Measurements from ENCODE around the gene KCNIP1.

Gene KCNIP1

DNA sequence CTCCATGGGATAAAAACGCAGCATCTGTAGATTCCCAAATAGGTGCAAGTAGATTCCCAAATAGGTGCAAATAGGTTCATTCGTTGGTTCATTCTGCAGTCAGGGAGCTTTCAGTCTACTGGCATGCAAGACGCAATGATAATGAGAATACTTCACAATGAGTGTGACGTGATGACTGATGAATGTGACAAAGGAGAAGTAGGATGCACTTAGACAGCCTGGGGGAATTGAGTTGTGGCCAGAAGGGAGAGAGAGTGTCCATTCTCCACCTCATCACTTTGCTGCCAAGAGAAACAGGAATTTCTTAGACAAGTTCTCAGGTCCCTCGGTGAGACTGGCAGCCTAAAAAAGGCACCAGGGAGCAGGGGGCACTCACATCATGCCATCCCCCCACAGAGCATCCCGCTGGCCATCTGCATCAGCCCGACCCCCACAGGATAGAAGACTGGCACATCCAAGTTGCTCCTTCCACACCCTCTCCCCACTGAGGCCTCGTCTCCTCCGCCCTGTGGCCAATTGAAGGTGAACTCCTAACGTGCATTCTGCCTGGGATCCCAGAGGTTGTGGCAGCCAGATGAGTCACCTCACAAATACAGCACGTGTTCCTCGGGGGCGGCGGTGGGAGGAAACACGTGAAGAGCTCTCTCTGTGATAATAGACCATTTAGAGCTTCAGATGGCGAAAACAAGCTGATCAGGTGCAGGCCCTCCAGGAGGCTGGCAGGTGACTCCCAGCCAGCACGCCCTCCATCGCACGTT, 19.9 kb upstream of the KCNIP1 start:
- Histone ChIP-seq H2BK12ac (ENCODE audit: low read length) (no peak overlapping the region), H3K4me3 (ENCODE audit: low read length in 2 of 2) (no peak overlapping the region), H2AK5ac (ENCODE audit: low read depth, low read length) (peak overlapping the region; percentile 18), H3K4ac (ENCODE audit: low read length) (no peak overlapping the region), H3K27ac (replicated peaks; ENCODE audit: low read length) (no peak overlapping the region), H3K36me3 (replicated peaks in 1 of 2; ENCODE audit: control insufficient read depth in 2 of 2, insufficient read depth in 2 of 2, low read length in 2 of 2) (no peaks in the 10 kb centered on the region), H3K18ac (ENCODE audit: low read length) (peak overlapping the region; percentile 22), H2AFZ (ENCODE audit: low read length) (no peak overlapping the region), H4K8ac (ENCODE audit: low read depth, low read length) (no peak overlapping the region), H3K14ac (ENCODE audit: low read length) (no peak overlapping the region), H4K91ac (ENCODE audit: low read depth, low read length, poor library complexity) (no peak overlapping the region), H3K9me3 (replicated peaks in 1 of 2; ENCODE audit: control insufficient read depth in 2 of 2, insufficient read depth in 1 of 2, low read depth in 1 of 2, low read length in 2 of 2) (no peaks in the 10 kb centered on the region), H3K27me3 (ENCODE audit: control insufficient read depth in 3 of 3, insufficient read depth in 3 of 3, low read depth in 1 of 3, low read length in 3 of 3) (no peaks in the 10 kb centered on the region), H3K4me1 (ENCODE audit: control insufficient read depth in 2 of 2, insufficient read depth in 1 of 2, low read depth in 1 of 2, low read length in 2 of 2) (peaks cover 6 to 8% of the 10 kb centered on the region in 2 donors), H3K79me1 (ENCODE audit: low read depth, low read length) (no peaks in the 10 kb centered on the region), H3K23ac (ENCODE audit: low read depth, low read length, poor library complexity) (peak overlapping the region; percentile 45), H3K4me2 (ENCODE audit: insufficient read depth, low read length, poor library complexity, severe bottlenecking) (no peak overlapping the region), H2BK120ac (ENCODE audit: low read depth, low read length) (peak overlapping the region; percentile 16), H2BK15ac (ENCODE audit: low read length) (no peak overlapping the region), H3K9ac (ENCODE audit: low read depth, low read length, poor library complexity) (no peak overlapping the region), H2BK5ac (ENCODE audit: low read length) (no peak overlapping the region)
- no CpG with 5 or more reads among the region's 19 CpGs for WGBS, 2 donors (ENCODE audit: extremely low coverage in 2 of 2, insufficient read length in 2 of 2, insufficient replicate concordance in 1 of 2)
- DNase-seq (ENCODE audit: low spot score), result no peak

DNA sequence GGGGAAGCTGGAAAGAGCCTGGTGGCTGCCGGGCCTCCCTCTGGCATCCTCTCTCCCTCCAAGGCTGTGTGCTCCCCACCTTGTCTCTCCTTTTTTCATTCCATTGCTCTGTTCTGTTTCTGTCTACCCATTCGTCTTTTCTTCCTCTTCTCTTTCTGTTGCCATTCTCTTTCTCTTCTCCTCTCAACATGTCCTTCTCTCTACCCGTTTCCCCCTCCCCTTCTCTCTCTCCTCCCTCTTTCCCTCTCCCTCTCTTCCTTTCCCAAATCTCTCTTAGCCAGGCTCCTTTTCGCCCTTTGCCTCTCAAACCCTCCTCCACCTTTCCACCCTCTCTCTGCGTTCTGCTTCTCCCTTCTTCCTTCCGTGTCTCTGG, 19.4 kb upstream of the KCNIP1 start:
- no CpG with 5 or more reads among the region's 6 CpGs for WGBS, 2 donors (ENCODE audit: extremely low coverage in 2 of 2, insufficient read length in 2 of 2, insufficient replicate concordance in 1 of 2)
- Histone ChIP-seq H3K27ac (replicated peaks; ENCODE audit: low read length) (no peak overlapping the region), H2BK12ac (ENCODE audit: low read length) (no peak overlapping the region), H3K9me3 (replicated peaks in 1 of 2; ENCODE audit: control insufficient read depth in 2 of 2, insufficient read depth in 1 of 2, low read depth in 1 of 2, low read length in 2 of 2) (no peaks in the 10 kb centered on the region), H3K4me2 (ENCODE audit: insufficient read depth, low read length, poor library complexity, severe bottlenecking) (no peak overlapping the region), H3K36me3 (replicated peaks in 1 of 2; ENCODE audit: control insufficient read depth in 2 of 2, insufficient read depth in 2 of 2, low read length in 2 of 2) (no peaks in the 10 kb centered on the region), H3K27me3 (ENCODE audit: control insufficient read depth in 3 of 3, insufficient read depth in 3 of 3, low read depth in 1 of 3, low read length in 3 of 3) (no peaks in the 10 kb centered on the region), H2BK15ac (ENCODE audit: low read length) (no peak overlapping the region), H3K14ac (ENCODE audit: low read length) (no peak overlapping the region), H3K4me1 (ENCODE audit: control insufficient read depth in 2 of 2, insufficient read depth in 1 of 2, low read depth in 1 of 2, low read length in 2 of 2) (peaks cover 6 to 8% of the 10 kb centered on the region in 2 donors), H3K23ac (ENCODE audit: low read depth, low read length, poor library complexity) (peak overlapping the region; percentile 45), H3K4me3 (ENCODE audit: low read length in 2 of 2) (no peak overlapping the region), H3K9ac (ENCODE audit: low read depth, low read length, poor library complexity) (no peak overlapping the region), H2AFZ (ENCODE audit: low read length) (no peak overlapping the region), H2AK5ac (ENCODE audit: low read depth, low read length) (peak overlapping the region; percentile 18), H4K8ac (ENCODE audit: low read depth, low read length) (no peak overlapping the region), H2BK120ac (ENCODE audit: low read depth, low read length) (no peak overlapping the region), H3K18ac (ENCODE audit: low read length) (no peak overlapping the region), H4K91ac (ENCODE audit: low read depth, low read length, poor library complexity) (no peak overlapping the region), H2BK5ac (ENCODE audit: low read length) (no peak overlapping the region), H3K4ac (ENCODE audit: low read length) (no peak overlapping the region), H3K79me1 (ENCODE audit: low read depth, low read length) (no peaks in the 10 kb centered on the region)
- no peak for DNase-seq (ENCODE audit: low spot score)

DNA sequence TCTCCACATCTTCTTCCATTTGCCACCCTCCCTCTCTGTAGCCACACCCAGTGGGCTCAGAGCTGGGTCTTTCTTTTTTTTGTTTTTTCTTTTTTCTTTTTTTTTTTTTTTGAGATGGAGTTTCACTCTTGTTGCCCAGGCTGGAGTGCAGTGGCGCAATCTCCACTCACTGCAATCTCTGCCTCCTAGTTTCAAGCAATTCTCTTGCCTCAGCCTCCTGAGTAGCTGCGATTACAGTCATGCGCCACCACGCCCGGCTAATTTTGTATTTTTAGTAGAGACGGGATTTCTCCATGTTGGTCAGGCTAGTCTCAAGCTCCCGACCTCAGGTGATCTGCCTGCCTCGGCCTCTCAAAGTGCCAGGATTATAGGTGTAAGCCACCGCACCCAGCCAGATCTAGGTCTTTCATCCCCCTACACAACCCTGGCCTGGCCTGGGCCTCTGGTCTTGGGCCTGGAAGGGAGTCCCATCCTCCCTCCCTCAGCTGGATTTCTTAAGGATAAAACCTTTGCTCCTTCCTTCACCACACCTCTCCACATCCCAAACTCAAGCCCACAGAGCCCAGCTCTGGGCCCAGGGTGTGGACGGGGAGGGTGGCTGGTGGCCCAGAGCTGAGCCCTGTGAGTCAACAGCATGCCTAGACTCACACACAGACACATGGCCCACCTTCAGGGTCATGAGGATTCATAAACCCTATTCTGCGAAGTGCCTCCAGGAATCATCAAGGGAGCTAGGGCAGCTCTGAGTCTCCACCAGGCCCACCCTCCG, 18.8 kb upstream of the KCNIP1 start:
- Histone ChIP-seq H3K4ac (ENCODE audit: low read length) (no peak overlapping the region), H2BK5ac (ENCODE audit: low read length) (no peak overlapping the region), H3K4me2 (ENCODE audit: insufficient read depth, low read length, poor library complexity, severe bottlenecking) (no peak overlapping the region), H4K8ac (ENCODE audit: low read depth, low read length) (no peak overlapping the region), H2BK12ac (ENCODE audit: low read length) (no peak overlapping the region), H4K91ac (ENCODE audit: low read depth, low read length, poor library complexity) (no peak overlapping the region), H3K27me3 (ENCODE audit: control insufficient read depth in 3 of 3, insufficient read depth in 3 of 3, low read depth in 1 of 3, low read length in 3 of 3) (no peaks in the 10 kb centered on the region), H3K18ac (ENCODE audit: low read length) (peak overlapping the region; percentile 15), H3K4me1 (ENCODE audit: control insufficient read depth in 2 of 2, insufficient read depth in 1 of 2, low read depth in 1 of 2, low read length in 2 of 2) (peaks cover 4 to 8% of the 10 kb centered on the region in 2 donors), H3K23ac (ENCODE audit: low read depth, low read length, poor library complexity) (no peak overlapping the region), H3K79me1 (ENCODE audit: low read depth, low read length) (no peaks in the 10 kb centered on the region), H3K9me3 (replicated peaks in 1 of 2; ENCODE audit: control insufficient read depth in 2 of 2, insufficient read depth in 1 of 2, low read depth in 1 of 2, low read length in 2 of 2) (no peaks in the 10 kb centered on the region), H2AK5ac (ENCODE audit: low read depth, low read length) (no peak overlapping the region), H2BK15ac (ENCODE audit: low read length) (no peak overlapping the region), H2AFZ (ENCODE audit: low read length) (no peak overlapping the region), H3K4me3 (ENCODE audit: low read length in 2 of 2) (no peak overlapping the region), H3K9ac (ENCODE audit: low read depth, low read length, poor library complexity) (no peak overlapping the region), H3K14ac (ENCODE audit: low read length) (peak overlapping the region; percentile 43), H3K27ac (replicated peaks; ENCODE audit: low read length) (no peak overlapping the region), H2BK120ac (ENCODE audit: low read depth, low read length) (no peak overlapping the region), H3K36me3 (replicated peaks in 1 of 2; ENCODE audit: control insufficient read depth in 2 of 2, insufficient read depth in 2 of 2, low read length in 2 of 2) (no peaks in the 10 kb centered on the region)
- DNase-seq (ENCODE audit: low spot score), result no peak
- WGBS, 2 donors (ENCODE audit: extremely low coverage in 2 of 2, insufficient read length in 2 of 2, insufficient replicate concordance in 1 of 2), result no CpG with 5 or more reads among the region's 12 CpGs

DNA sequence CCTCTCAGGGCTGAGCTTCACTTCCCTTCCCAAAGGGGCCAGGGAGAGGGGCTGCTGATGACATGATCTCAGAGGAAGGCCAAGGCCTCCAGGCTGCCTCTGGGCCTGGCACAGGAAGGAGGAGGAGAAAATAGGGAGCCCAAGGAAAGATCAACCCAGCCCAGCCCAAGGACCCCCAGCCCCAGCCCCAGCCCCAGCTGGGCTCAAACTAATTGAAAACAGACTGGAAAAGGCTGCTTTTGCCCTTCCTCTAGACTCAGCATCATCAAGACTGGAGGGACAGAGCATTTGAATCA, 18.3 kb upstream of the KCNIP1 start:
- no peaks in the 10 kb centered on the region for H3K36me3 ChIP-seq (replicated peaks in 1 of 2; ENCODE audit: control insufficient read depth in 2 of 2, insufficient read depth in 2 of 2, low read length in 2 of 2)
- no peak overlapping the region for H2BK5ac ChIP-seq (ENCODE audit: low read length)
- H3K79me1 ChIP-seq (ENCODE audit: low read depth, low read length), result no peaks in the 10 kb centered on the region
- no peak overlapping the region for H3K4ac ChIP-seq (ENCODE audit: low read length)
- H4K91ac ChIP-seq (ENCODE audit: low read depth, low read length, poor library complexity), result no peak overlapping the region
- H3K27me3 ChIP-seq (ENCODE audit: control insufficient read depth in 3 of 3, insufficient read depth in 3 of 3, low read depth in 1 of 3, low read length in 3 of 3), result no peaks in the 10 kb centered on the region
- H3K4me2 ChIP-seq (ENCODE audit: insufficient read depth, low read length, poor library complexity, severe bottlenecking), result no peak overlapping the region
- peak overlapping the region; percentile 43 for H3K14ac ChIP-seq (ENCODE audit: low read length)
- no peaks in the 10 kb centered on the region for H3K9me3 ChIP-seq (replicated peaks in 1 of 2; ENCODE audit: control insufficient read depth in 2 of 2, insufficient read depth in 1 of 2, low read depth in 1 of 2, low read length in 2 of 2)
- H3K4me1 ChIP-seq (ENCODE audit: control insufficient read depth in 2 of 2, insufficient read depth in 1 of 2, low read depth in 1 of 2, low read length in 2 of 2), result peaks cover 0 to 8% of the 10 kb centered on the region in 2 donors
- no peak overlapping the region for H4K8ac ChIP-seq (ENCODE audit: low read depth, low read length)
- H3K23ac ChIP-seq (ENCODE audit: low read depth, low read length, poor library complexity), result no peak overlapping the region
- no peak overlapping the region for H2BK120ac ChIP-seq (ENCODE audit: low read depth, low read length)
- no peak overlapping the region for H3K9ac ChIP-seq (ENCODE audit: low read depth, low read length, poor library complexity)
- H2AFZ ChIP-seq (ENCODE audit: low read length), result no peak overlapping the region
- no peak overlapping the region for H3K27ac ChIP-seq (replicated peaks; ENCODE audit: low read length)
- peak overlapping the region; percentile 15 for H3K18ac ChIP-seq (ENCODE audit: low read length)
- DNase-seq (ENCODE audit: low spot score), result no peak
- H2BK15ac ChIP-seq (ENCODE audit: low read length), result no peak overlapping the region
- no peak overlapping the region for H3K4me3 ChIP-seq (ENCODE audit: low read length in 2 of 2)
- no peak overlapping the region for H2AK5ac ChIP-seq (ENCODE audit: low read depth, low read length)
- no peak overlapping the region for H2BK12ac ChIP-seq (ENCODE audit: low read length)

All from neuronal stem cell (in vitro differentiated cells).